LNCAP (cell line): ENCODE data around the gene CDKAL1.

Experiments used
- CTCF ChIP-seq: fragments of 450-650 bp; IDR thresholded peaks from 2 replicates; pipeline ENCODE4 v1.5.1; 2017; ENCODE audit warnings: mild to moderate bottlenecking

Gene CDKAL1

DNA sequence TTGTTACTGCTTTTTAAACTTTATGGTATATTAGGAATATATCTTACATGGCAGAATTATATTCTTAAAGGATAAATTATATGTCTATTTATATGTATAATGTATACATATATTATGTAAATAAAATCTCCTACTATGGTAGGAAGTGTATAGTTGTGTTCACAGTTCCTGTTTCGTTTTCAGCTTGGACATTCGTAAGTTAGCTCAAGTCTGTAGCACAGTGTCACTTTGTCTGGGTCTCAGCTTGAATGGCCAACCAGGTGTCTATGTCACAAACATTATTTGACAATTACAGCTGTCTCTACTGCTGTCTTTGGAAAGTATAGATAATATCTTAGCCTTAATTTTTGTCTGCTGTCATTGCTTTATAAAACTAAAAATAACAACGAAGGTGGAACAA lies 303.9 kb downstream of the CDKAL1 start:
- TF ChIP-seq CTCF, result no peak

GRCh38 chr6:20839630-20840029 lies 305.4 kb downstream of the CDKAL1 start:
- TF ChIP-seq CTCF, result no peak

GRCh38 chr6:20840675-20841074 lies 306.4 kb downstream of the CDKAL1 start:
- no peak for TF ChIP-seq CTCF

- TF ChIP-seq CTCF, result no peak
Measured at GRCh38 chr6:20841806-20842205, 307.5 kb downstream of the CDKAL1 start.

GRCh38 chr6:20845592-20845991 lies 311.3 kb downstream of the CDKAL1 start:
- TF ChIP-seq CTCF, result no peak

- TF ChIP-seq CTCF, result no peak
Measured at GRCh38 chr6:20846602-20847028, 312.4 kb downstream of the CDKAL1 start.

- no peak for TF ChIP-seq CTCF
Measured at GRCh38 chr6:20847904-20848303, 313.6 kb downstream of the CDKAL1 start.

- TF ChIP-seq CTCF, result no peak
Measured at GRCh38 chr6:20850686-20851416, 316.6 kb downstream of the CDKAL1 start.
